Renal cortex interstitium (tissue), 11 donors: Measurements from ENCODE around the gene AUTS2. TPM values are rescaled to one million over a fixed set of nuclear protein-coding genes. Genes with fewer than 3 reads are reported as not detected.
"Not testable (repeated sequence)": the region's sequence is repeated elsewhere in the genome, so short reads cannot be mapped to it uniquely, and the experiment has no call there.

Source experiments
- DNase-seq, 11 donors: peaks; one replicate each; pipeline ENCODE4 v3.0.0-alpha.2; 2013; ENCODE audit warnings: low read depth in 9 of 11, low spot score in 4 of 11; ENCODE audit errors: extremely low read depth in 1 of 11
- polyA plus RNA-seq, 3 donors: library from polyadenylated mRNA; unstranded; fragments of 120-200 nt; gene quantifications; one replicate each; pipeline ENCODE4 v1.2.1, GENCODE V29; 2013; ENCODE audit not compliant: insufficient read length in 3 of 3

Gene AUTS2
- polyA plus RNA-seq, 3 donors, result 78.0 to 102 (median 90.7) TPM

- peak in 3 of 11 donors; percentile 7 to 22 (median 11) for DNase-seq
Observed at GRCh38 chr7:70237831-70238575, 639.7 kb downstream of the AUTS2 start.

GRCh38 chr7:70239918-70240317 lies 641.6 kb downstream of the AUTS2 start:
- no peak for DNase-seq

- no peak for DNase-seq
Observed at GRCh38 chr7:70240873-70241272, 642.6 kb downstream of the AUTS2 start.

GRCh38 chr7:70241536-70242175 lies 643.4 kb downstream of the AUTS2 start:
- no peak for DNase-seq

- DNase-seq, result peak in 1 of 11 donors; percentile 12
Observed at GRCh38 chr7:70242826-70243225, 644.6 kb downstream of the AUTS2 start.

- no peak for DNase-seq
Observed at GRCh38 chr7:70243443-70243842, 645.2 kb downstream of the AUTS2 start.

- no peak for DNase-seq
Observed at GRCh38 chr7:70257921-70258320, 659.6 kb downstream of the AUTS2 start.

- DNase-seq, result no peak
Observed at GRCh38 chr7:70259502-70259901, 661.2 kb downstream of the AUTS2 start.

GRCh38 chr7:70263471-70264255 lies 665.4 kb downstream of the AUTS2 start:
- DNase-seq, result no peak

GRCh38 chr7:70266186-70266585 lies 667.9 kb downstream of the AUTS2 start:
- DNase-seq, result no peak

- no peak for DNase-seq
Observed at GRCh38 chr7:70267381-70268120, 669.3 kb downstream of the AUTS2 start.

GRCh38 chr7:70268179-70268578 lies 669.9 kb downstream of the AUTS2 start:
- no peak for DNase-seq

GRCh38 chr7:70270149-70270548 lies 671.9 kb downstream of the AUTS2 start:
- no peak for DNase-seq

- peak in 6 of 11 donors; percentile 11 to 35 (median 18) for DNase-seq
Observed at GRCh38 chr7:70271617-70272081, 673.4 kb downstream of the AUTS2 start.

GRCh38 chr7:70275570-70275969 lies 677.3 kb downstream of the AUTS2 start:
- not testable (repeated sequence) for DNase-seq

GRCh38 chr7:70285187-70285586 lies 686.9 kb downstream of the AUTS2 start:
- no peak for DNase-seq

- no peak for DNase-seq
Observed at GRCh38 chr7:70285854-70286253, 687.6 kb downstream of the AUTS2 start.

- no peak for DNase-seq
Observed at GRCh38 chr7:70288781-70289456, 690.6 kb downstream of the AUTS2 start.

GRCh38 chr7:70292716-70293115 lies 694.4 kb downstream of the AUTS2 start:
- DNase-seq, result no peak
